Measurements from ENCODE around the gene RAE1.

- TF ChIP-seq, protein P1, sequence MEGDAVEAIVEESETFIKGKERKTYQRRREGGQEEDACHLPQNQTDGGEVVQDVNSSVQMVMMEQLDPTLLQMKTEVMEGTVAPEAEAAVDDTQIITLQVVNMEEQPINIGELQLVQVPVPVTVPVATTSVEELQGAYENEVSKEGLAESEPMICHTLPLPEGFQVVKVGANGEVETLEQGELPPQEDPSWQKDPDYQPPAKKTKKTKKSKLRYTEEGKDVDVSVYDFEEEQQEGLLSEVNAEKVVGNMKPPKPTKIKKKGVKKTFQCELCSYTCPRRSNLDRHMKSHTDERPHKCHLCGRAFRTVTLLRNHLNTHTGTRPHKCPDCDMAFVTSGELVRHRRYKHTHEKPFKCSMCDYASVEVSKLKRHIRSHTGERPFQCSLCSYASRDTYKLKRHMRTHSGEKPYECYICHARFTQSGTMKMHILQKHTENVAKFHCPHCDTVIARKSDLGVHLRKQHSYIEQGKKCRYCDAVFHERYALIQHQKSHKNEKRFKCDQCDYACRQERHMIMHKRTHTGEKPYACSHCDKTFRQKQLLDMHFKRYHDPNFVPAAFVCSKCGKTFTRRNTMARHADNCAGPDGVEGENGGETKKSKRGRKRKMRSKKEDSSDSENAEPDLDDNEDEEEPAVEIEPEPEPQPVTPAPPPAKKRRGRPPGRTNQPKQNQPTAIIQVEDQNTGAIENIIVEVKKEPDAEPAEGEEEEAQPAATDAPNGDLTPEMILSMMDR (conservative IDR thresholded peaks at IDR 0.05; ENCODE audit: low read depth in 2 of 2), result no peak
- no peak for TF ChIP-seq EZH2 (IDR thresholded peaks at IDR 0.05; ENCODE audit: low read depth, unreplicated experiment)
- TF ChIP-seq ZNF331 (CRISPR knock-in tag; IDR thresholded peaks at IDR 0.05; ENCODE audit: low read depth), result no peak
- TF ChIP-seq, protein P2, sequence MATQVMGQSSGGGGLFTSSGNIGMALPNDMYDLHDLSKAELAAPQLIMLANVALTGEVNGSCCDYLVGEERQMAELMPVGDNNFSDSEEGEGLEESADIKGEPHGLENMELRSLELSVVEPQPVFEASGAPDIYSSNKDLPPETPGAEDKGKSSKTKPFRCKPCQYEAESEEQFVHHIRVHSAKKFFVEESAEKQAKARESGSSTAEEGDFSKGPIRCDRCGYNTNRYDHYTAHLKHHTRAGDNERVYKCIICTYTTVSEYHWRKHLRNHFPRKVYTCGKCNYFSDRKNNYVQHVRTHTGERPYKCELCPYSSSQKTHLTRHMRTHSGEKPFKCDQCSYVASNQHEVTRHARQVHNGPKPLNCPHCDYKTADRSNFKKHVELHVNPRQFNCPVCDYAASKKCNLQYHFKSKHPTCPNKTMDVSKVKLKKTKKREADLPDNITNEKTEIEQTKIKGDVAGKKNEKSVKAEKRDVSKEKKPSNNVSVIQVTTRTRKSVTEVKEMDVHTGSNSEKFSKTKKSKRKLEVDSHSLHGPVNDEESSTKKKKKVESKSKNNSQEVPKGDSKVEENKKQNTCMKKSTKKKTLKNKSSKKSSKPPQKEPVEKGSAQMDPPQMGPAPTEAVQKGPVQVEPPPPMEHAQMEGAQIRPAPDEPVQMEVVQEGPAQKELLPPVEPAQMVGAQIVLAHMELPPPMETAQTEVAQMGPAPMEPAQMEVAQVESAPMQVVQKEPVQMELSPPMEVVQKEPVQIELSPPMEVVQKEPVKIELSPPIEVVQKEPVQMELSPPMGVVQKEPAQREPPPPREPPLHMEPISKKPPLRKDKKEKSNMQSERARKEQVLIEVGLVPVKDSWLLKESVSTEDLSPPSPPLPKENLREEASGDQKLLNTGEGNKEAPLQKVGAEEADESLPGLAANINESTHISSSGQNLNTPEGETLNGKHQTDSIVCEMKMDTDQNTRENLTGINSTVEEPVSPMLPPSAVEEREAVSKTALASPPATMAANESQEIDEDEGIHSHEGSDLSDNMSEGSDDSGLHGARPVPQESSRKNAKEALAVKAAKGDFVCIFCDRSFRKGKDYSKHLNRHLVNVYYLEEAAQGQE (IDR thresholded peaks at IDR 0.05; ENCODE audit: unreplicated experiment), result no peak
- no peak for TF ChIP-seq JUNB (IDR thresholded peaks at IDR 0.05; ENCODE audit: unreplicated experiment)
- TF ChIP-seq ZNF462 (CRISPR knock-in tag; IDR thresholded peaks at IDR 0.05), result no peak
- TF ChIP-seq EZH2phosphoT487 (IDR thresholded peaks at IDR 0.05; ENCODE audit: unreplicated experiment), result no peak
These were observed at the start of gene RAE1 for GRCh38 chr20:57351042-57351783.
